Stimulated activated naive CD4-positive, alpha-beta T cell (primary cell): ENCODE results near the gene OR3A2.
"Not testable (repeated sequence)": the region's sequence is repeated elsewhere in the genome, so short reads cannot be mapped to it uniquely, and the experiment has no call there.

ENCODE experiments used
- DNase-seq, 6 experiments: peaks; one replicate each; lab custom pipeline; 2025; lab: John Stamatoyannopoulos, UW

The OR3A2 gene

GRCh38 chr17:3293548-3293947 is 92.6 kb downstream of the OR3A2 start:
- not testable (repeated sequence) for DNase-seq

GRCh38 chr17:3282901-3283300 is 103.2 kb downstream of the OR3A2 start:
- DNase-seq: no peak

GRCh38 chr17:3276126-3276525 is 110.0 kb downstream of the OR3A2 start:
- no peak for DNase-seq

GRCh38 chr17:3271072-3271848 is 114.8 kb downstream of the OR3A2 start:
- DNase-seq: no peak

- DNase-seq: no peak
Measured at GRCh38 chr17:3260600-3260999, 125.5 kb downstream of the OR3A2 start.

- no peak for DNase-seq
Measured at GRCh38 chr17:3260163-3260562, 125.9 kb downstream of the OR3A2 start.

- no peak for DNase-seq
Measured at GRCh38 chr17:3256575-3256974, 129.5 kb downstream of the OR3A2 start.

GRCh38 chr17:3249013-3249412 is 137.1 kb downstream of the OR3A2 start:
- not testable (repeated sequence) for DNase-seq

- not testable (repeated sequence) for DNase-seq
Measured at GRCh38 chr17:3244841-3245240, 141.3 kb downstream of the OR3A2 start.

GRCh38 chr17:3241044-3241443 is 145.1 kb downstream of the OR3A2 start:
- not testable (repeated sequence) for DNase-seq

GRCh38 chr17:3238685-3239084 is 147.4 kb downstream of the OR3A2 start:
- not testable (repeated sequence) for DNase-seq

GRCh38 chr17:3232300-3232699 is 153.8 kb downstream of the OR3A2 start:
- DNase-seq: not testable (repeated sequence)
